ENCODE data around the gene PTGER1.
"Not testable (repeated sequence)": the region's sequence is repeated elsewhere in the genome, so short reads cannot be mapped to it uniquely, and the experiment has no call there.

PTGER1 gene

GRCh38 chr19:14514215-14514863 is 39.2 kb upstream of the PTGER1 start:
- peaks cover 21% of the 10 kb centered on the region for H3K4me1 ChIP-seq (ENCODE audit: control insufficient read depth, insufficient read depth, low read length, poor library complexity, severe bottlenecking)
- H3K9me3 ChIP-seq (ENCODE audit: control insufficient read depth, low read length), result no peaks in the 10 kb centered on the region
- peaks cover 35% of the 10 kb centered on the region for H3K36me3 ChIP-seq (ENCODE audit: control insufficient read depth, insufficient read depth, low read length)
- H3K4me3 ChIP-seq (ENCODE audit: extremely low read depth, insufficient read depth, low read length, poor library complexity, severe bottlenecking), result no peak overlapping the region
- WGBS, 2 experiments (ENCODE audit: insufficient coverage in 2 of 2), result 96 to 99% methylated on average over 7 of the region's 8 CpGs
- peak overlapping the region; percentile 10 for H3K27ac ChIP-seq (ENCODE audit: low read depth, low read length, severe bottlenecking)

- WGBS, 2 experiments (ENCODE audit: insufficient coverage in 2 of 2), result 93 to 99% methylated on average over 10 to 13 of the region's 14 CpGs
- Histone ChIP-seq H3K27ac (ENCODE audit: low read depth, low read length, severe bottlenecking) (no peak overlapping the region), H3K36me3 (ENCODE audit: control insufficient read depth, insufficient read depth, low read length) (peaks cover 35% of the 10 kb centered on the region), H3K4me1 (ENCODE audit: control insufficient read depth, insufficient read depth, low read length, poor library complexity, severe bottlenecking) (peaks cover 20% of the 10 kb centered on the region), H3K4me3 (ENCODE audit: extremely low read depth, insufficient read depth, low read length, poor library complexity, severe bottlenecking) (no peak overlapping the region), H3K9me3 (ENCODE audit: control insufficient read depth, low read length) (no peaks in the 10 kb centered on the region)
Measured at GRCh38 chr19:14512406-14512961, 37.3 kb upstream of the PTGER1 start.

GRCh38 chr19:14511229-14511593 is 36.1 kb upstream of the PTGER1 start:
- Histone ChIP-seq H3K9me3 (ENCODE audit: control insufficient read depth, low read length) (no peaks in the 10 kb centered on the region), H3K27ac (ENCODE audit: low read depth, low read length, severe bottlenecking) (no peak overlapping the region), H3K4me3 (ENCODE audit: extremely low read depth, insufficient read depth, low read length, poor library complexity, severe bottlenecking) (no peak overlapping the region), H3K4me1 (ENCODE audit: control insufficient read depth, insufficient read depth, low read length, poor library complexity, severe bottlenecking) (peaks cover 18% of the 10 kb centered on the region), H3K36me3 (ENCODE audit: control insufficient read depth, insufficient read depth, low read length) (peaks cover 26% of the 10 kb centered on the region)
- 89 to 98% methylated on average over 4 of the region's 4 CpGs for WGBS, 2 experiments (ENCODE audit: insufficient coverage in 2 of 2)

GRCh38 chr19:14510311-14511228 is 35.4 kb upstream of the PTGER1 start:
- Histone ChIP-seq H3K9me3 (ENCODE audit: control insufficient read depth, low read length) (no peaks in the 10 kb centered on the region), H3K4me3 (ENCODE audit: extremely low read depth, insufficient read depth, low read length, poor library complexity, severe bottlenecking) (no peak overlapping the region), H3K36me3 (ENCODE audit: control insufficient read depth, insufficient read depth, low read length) (peaks cover 20% of the 10 kb centered on the region), H3K4me1 (ENCODE audit: control insufficient read depth, insufficient read depth, low read length, poor library complexity, severe bottlenecking) (peaks cover 14% of the 10 kb centered on the region), H3K27ac (ENCODE audit: low read depth, low read length, severe bottlenecking) (no peak overlapping the region)
- 88 to 91% methylated on average over 13 of the region's 22 CpGs for WGBS, 2 experiments (ENCODE audit: insufficient coverage in 2 of 2)

GRCh38 chr19:14507704-14508542 is 32.8 kb upstream of the PTGER1 start:
- Histone ChIP-seq H3K4me3 (ENCODE audit: extremely low read depth, insufficient read depth, low read length, poor library complexity, severe bottlenecking) (no peak overlapping the region), H3K9me3 (ENCODE audit: control insufficient read depth, low read length) (no peaks in the 10 kb centered on the region), H3K4me1 (ENCODE audit: control insufficient read depth, insufficient read depth, low read length, poor library complexity, severe bottlenecking) (peaks cover 12% of the 10 kb centered on the region), H3K36me3 (ENCODE audit: control insufficient read depth, insufficient read depth, low read length) (no peaks in the 10 kb centered on the region), H3K27ac (ENCODE audit: low read depth, low read length, severe bottlenecking) (no peak overlapping the region)
- WGBS, 2 experiments (ENCODE audit: insufficient coverage in 2 of 2), result 89 to 94% methylated on average over 8 to 9 of the region's 12 CpGs

- Histone ChIP-seq H3K4me3 (ENCODE audit: extremely low read depth, insufficient read depth, low read length, poor library complexity, severe bottlenecking) (no peak overlapping the region), H3K4me1 (ENCODE audit: control insufficient read depth, insufficient read depth, low read length, poor library complexity, severe bottlenecking) (peaks cover 9% of the 10 kb centered on the region), H3K27ac (ENCODE audit: low read depth, low read length, severe bottlenecking) (peak overlapping the region; percentile 92), H3K9me3 (ENCODE audit: control insufficient read depth, low read length) (no peaks in the 10 kb centered on the region), H3K36me3 (ENCODE audit: control insufficient read depth, insufficient read depth, low read length) (no peaks in the 10 kb centered on the region)
- 36 to 38% methylated on average over 4 to 14 of the region's 19 CpGs for WGBS, 2 experiments (ENCODE audit: insufficient coverage in 2 of 2)
Measured at GRCh38 chr19:14505488-14506239, 30.5 kb upstream of the PTGER1 start.

GRCh38 chr19:14504575-14504974 is 29.4 kb upstream of the PTGER1 start:
- H3K27ac ChIP-seq (ENCODE audit: low read depth, low read length, severe bottlenecking); H3K36me3 ChIP-seq (ENCODE audit: control insufficient read depth, insufficient read depth, low read length); H3K4me3 ChIP-seq (ENCODE audit: extremely low read depth, insufficient read depth, low read length, poor library complexity, severe bottlenecking); H3K9me3 ChIP-seq (ENCODE audit: control insufficient read depth, low read length); H3K4me1 ChIP-seq (ENCODE audit: control insufficient read depth, insufficient read depth, low read length, poor library complexity, severe bottlenecking): not testable (repeated sequence)
- WGBS, 2 experiments (ENCODE audit: insufficient coverage in 2 of 2), result 88 to 89% methylated on average over 5 to 6 of the region's 8 CpGs

GRCh38 chr19:14503285-14503684 is 28.1 kb upstream of the PTGER1 start:
- peaks cover 9% of the 10 kb centered on the region for H3K4me1 ChIP-seq (ENCODE audit: control insufficient read depth, insufficient read depth, low read length, poor library complexity, severe bottlenecking)
- H3K27ac ChIP-seq (ENCODE audit: low read depth, low read length, severe bottlenecking), result no peak overlapping the region
- no peaks in the 10 kb centered on the region for H3K36me3 ChIP-seq (ENCODE audit: control insufficient read depth, insufficient read depth, low read length)
- no peaks in the 10 kb centered on the region for H3K9me3 ChIP-seq (ENCODE audit: control insufficient read depth, low read length)
- H3K4me3 ChIP-seq (ENCODE audit: extremely low read depth, insufficient read depth, low read length, poor library complexity, severe bottlenecking), result no peak overlapping the region
- 90 to 94% methylated on average over 1 of the region's 1 CpG for WGBS, 2 experiments (ENCODE audit: insufficient coverage in 2 of 2)

GRCh38 chr19:14502334-14503092 is 27.4 kb upstream of the PTGER1 start:
- Histone ChIP-seq H3K27ac (ENCODE audit: low read depth, low read length, severe bottlenecking) (no peak overlapping the region), H3K9me3 (ENCODE audit: control insufficient read depth, low read length) (no peaks in the 10 kb centered on the region), H3K36me3 (ENCODE audit: control insufficient read depth, insufficient read depth, low read length) (no peaks in the 10 kb centered on the region), H3K4me3 (ENCODE audit: extremely low read depth, insufficient read depth, low read length, poor library complexity, severe bottlenecking) (no peak overlapping the region), H3K4me1 (ENCODE audit: control insufficient read depth, insufficient read depth, low read length, poor library complexity, severe bottlenecking) (peaks cover 5% of the 10 kb centered on the region)
- 80 to 81% methylated on average over 8 to 11 of the region's 11 CpGs for WGBS, 2 experiments (ENCODE audit: insufficient coverage in 2 of 2)
